ENCODE data around the gene PYHIN1. TPM values are rescaled to one million over a fixed set of nuclear protein-coding genes. Genes with fewer than 3 reads are reported as not detected.
A peak's percentile ranks its signal among the peaks of the same experiment; 100 is the strongest.

PYHIN1 gene
- polyA plus RNA-seq (2013) = 0.36 TPM

GRCh38 chr1:158931055-158931737 lies at the start of gene PYHIN1:
Gene PYHIN1, plus strand, starts transcription at chr1:158931552. Its CDS starts 5,359 bp downstream, at chr1:158936911.
- Histone ChIP-seq H3K27me3 (replicated peaks in 2 of 5; ENCODE audit: control insufficient read depth in 4 of 5, insufficient read depth in 5 of 5, low read length in 4 of 5) (no peaks in the 10 kb centered on the region), H3K9me3 (ENCODE audit: control extremely low read depth in 1 of 5, control insufficient read depth in 4 of 5, insufficient read depth in 2 of 5, low read depth in 1 of 5, low read length in 4 of 5) (peaks cover 0 to 5% (median 0%) of the 10 kb centered on the region in 5 experiments), H3K36me3 (ENCODE audit: control insufficient read depth in 4 of 4, insufficient read depth in 4 of 4, low read length in 3 of 4) (no peaks in the 10 kb centered on the region), H3K4me1 (ENCODE audit: control extremely low read depth in 1 of 4, control insufficient read depth in 4 of 4, insufficient read depth in 4 of 4, low read length in 3 of 4) (peaks cover 0 to 1% (median 0%) of the 10 kb centered on the region in 4 experiments), H3K27ac (ENCODE audit: insufficient read depth in 1 of 2, low read depth in 1 of 2, low read length in 2 of 2, poor library complexity in 1 of 2, severe bottlenecking in 2 of 2) (no peak within 1 kb of the TSS), H3K4me3 (ENCODE audit: control insufficient read depth in 1 of 7, extremely low read depth in 1 of 7, insufficient read depth in 4 of 7, low read depth in 2 of 7, low read length in 6 of 7) (no peak within 1 kb of the TSS)
- WGBS (ENCODE audit: insufficient coverage) = 50% methylated on average over 2 of the region's 3 CpGs
- CTCF ChIA-PET = no interaction called here
- DNase-seq = peak in 1 of 3 donors; percentile 8
- POLR2A ChIA-PET = no interaction called here

GRCh38 chr1:158893654-158894053 lies 37.7 kb upstream of the PYHIN1 start:
- no peaks in the 10 kb centered on the region for H3K36me3 ChIP-seq (ENCODE audit: control insufficient read depth in 4 of 4, insufficient read depth in 4 of 4, low read length in 3 of 4)
- no peak overlapping the region for H3K4me3 ChIP-seq (ENCODE audit: control insufficient read depth in 1 of 7, extremely low read depth in 1 of 7, insufficient read depth in 4 of 7, low read depth in 2 of 7, low read length in 6 of 7)
- ChIA-PET POLR2A (no interaction called here), CTCF (no interaction called here)
- DNase-seq = no peak
- H3K27ac ChIP-seq (ENCODE audit: insufficient read depth in 1 of 2, low read depth in 1 of 2, low read length in 2 of 2, poor library complexity in 1 of 2, severe bottlenecking in 2 of 2) = no peak overlapping the region
- no peaks in the 10 kb centered on the region for H3K27me3 ChIP-seq (replicated peaks in 2 of 5; ENCODE audit: control insufficient read depth in 4 of 5, insufficient read depth in 5 of 5, low read length in 4 of 5)
- peaks cover 0 to 2% (median 0%) of the 10 kb centered on the region in 5 experiments for H3K9me3 ChIP-seq (ENCODE audit: control extremely low read depth in 1 of 5, control insufficient read depth in 4 of 5, insufficient read depth in 2 of 5, low read depth in 1 of 5, low read length in 4 of 5)
- no peaks in the 10 kb centered on the region for H3K4me1 ChIP-seq (ENCODE audit: control extremely low read depth in 1 of 4, control insufficient read depth in 4 of 4, insufficient read depth in 4 of 4, low read length in 3 of 4)

- no CpG with 5 or more reads among the region's 2 CpGs for whole genome bisulfite sequencing (ENCODE audit: insufficient coverage)
These were observed 32.6 kb upstream of the PYHIN1 start for GRCh38 chr1:158898722-158899121.

GRCh38 chr1:158901623-158902022 lies 29.7 kb upstream of the PYHIN1 start:
- no peak overlapping the region for H3K27ac ChIP-seq (ENCODE audit: insufficient read depth in 1 of 2, low read depth in 1 of 2, low read length in 2 of 2, poor library complexity in 1 of 2, severe bottlenecking in 2 of 2)
- no peaks in the 10 kb centered on the region for H3K9me3 ChIP-seq (ENCODE audit: control extremely low read depth in 1 of 5, control insufficient read depth in 4 of 5, insufficient read depth in 2 of 5, low read depth in 1 of 5, low read length in 4 of 5)
- H3K4me3 ChIP-seq (ENCODE audit: control insufficient read depth in 1 of 7, extremely low read depth in 1 of 7, insufficient read depth in 4 of 7, low read depth in 2 of 7, low read length in 6 of 7) = no peak overlapping the region
- no peak for DNase-seq
- no peaks in the 10 kb centered on the region for H3K27me3 ChIP-seq (replicated peaks in 2 of 5; ENCODE audit: control insufficient read depth in 4 of 5, insufficient read depth in 5 of 5, low read length in 4 of 5)
- ChIA-PET POLR2A (no interaction called here), CTCF (no interaction called here)
- no peaks in the 10 kb centered on the region for H3K36me3 ChIP-seq (ENCODE audit: control insufficient read depth in 4 of 4, insufficient read depth in 4 of 4, low read length in 3 of 4)
- H3K4me1 ChIP-seq (ENCODE audit: control extremely low read depth in 1 of 4, control insufficient read depth in 4 of 4, insufficient read depth in 4 of 4, low read length in 3 of 4) = no peaks in the 10 kb centered on the region
- 100% methylated on average over 2 of the region's 3 CpGs for WGBS (ENCODE audit: insufficient coverage)

More at GRCh38 chr1:158898722-158899121, 32.6 kb upstream of the PYHIN1 start:
- H3K36me3 ChIP-seq (ENCODE audit: control insufficient read depth in 4 of 4, insufficient read depth in 4 of 4, low read length in 3 of 4) = no peaks in the 10 kb centered on the region
- no peak for DNase-seq
- no peaks in the 10 kb centered on the region for H3K27me3 ChIP-seq (replicated peaks in 2 of 5; ENCODE audit: control insufficient read depth in 4 of 5, insufficient read depth in 5 of 5, low read length in 4 of 5)
- H3K4me3 ChIP-seq (ENCODE audit: control insufficient read depth in 1 of 7, extremely low read depth in 1 of 7, insufficient read depth in 4 of 7, low read depth in 2 of 7, low read length in 6 of 7) = no peak overlapping the region
- CTCF ChIA-PET = no interaction called here
- POLR2A ChIA-PET = no interaction called here
- H3K4me1 ChIP-seq (ENCODE audit: control extremely low read depth in 1 of 4, control insufficient read depth in 4 of 4, insufficient read depth in 4 of 4, low read length in 3 of 4) = no peaks in the 10 kb centered on the region
- H3K27ac ChIP-seq (ENCODE audit: insufficient read depth in 1 of 2, low read depth in 1 of 2, low read length in 2 of 2, poor library complexity in 1 of 2, severe bottlenecking in 2 of 2) = no peak overlapping the region
- H3K9me3 ChIP-seq (ENCODE audit: control extremely low read depth in 1 of 5, control insufficient read depth in 4 of 5, insufficient read depth in 2 of 5, low read depth in 1 of 5, low read length in 4 of 5) = peaks cover 0 to 1% (median 0%) of the 10 kb centered on the region in 5 experiments

- WGBS (ENCODE audit: insufficient coverage) = 80% methylated on average over 1 of the region's 1 CpG
- Histone ChIP-seq H3K4me3 (ENCODE audit: control insufficient read depth in 1 of 7, extremely low read depth in 1 of 7, insufficient read depth in 4 of 7, low read depth in 2 of 7, low read length in 6 of 7) (no peak overlapping the region), H3K9me3 (ENCODE audit: control extremely low read depth in 1 of 5, control insufficient read depth in 4 of 5, insufficient read depth in 2 of 5, low read depth in 1 of 5, low read length in 4 of 5) (peaks cover 5 to 22% (median 7%) of the 10 kb centered on the region in 5 experiments), H3K27me3 (replicated peaks in 2 of 5; ENCODE audit: control insufficient read depth in 4 of 5, insufficient read depth in 5 of 5, low read length in 4 of 5) (no peaks in the 10 kb centered on the region), H3K4me1 (ENCODE audit: control extremely low read depth in 1 of 4, control insufficient read depth in 4 of 4, insufficient read depth in 4 of 4, low read length in 3 of 4) (no peaks in the 10 kb centered on the region), H3K27ac (ENCODE audit: insufficient read depth in 1 of 2, low read depth in 1 of 2, low read length in 2 of 2, poor library complexity in 1 of 2, severe bottlenecking in 2 of 2) (no peak overlapping the region), H3K36me3 (ENCODE audit: control insufficient read depth in 4 of 4, insufficient read depth in 4 of 4, low read length in 3 of 4) (no peaks in the 10 kb centered on the region)
- DNase-seq = no peak
- POLR2A ChIA-PET = no interaction called here
- CTCF ChIA-PET = no interaction called here
These were observed 15.3 kb upstream of the PYHIN1 start for GRCh38 chr1:158916085-158916484.

GRCh38 chr1:158924677-158925076 lies 6.7 kb upstream of the PYHIN1 start:
- peaks cover 2 to 16% (median 6%) of the 10 kb centered on the region in 5 experiments for H3K9me3 ChIP-seq (ENCODE audit: control extremely low read depth in 1 of 5, control insufficient read depth in 4 of 5, insufficient read depth in 2 of 5, low read depth in 1 of 5, low read length in 4 of 5)
- no peaks in the 10 kb centered on the region for H3K4me1 ChIP-seq (ENCODE audit: control extremely low read depth in 1 of 4, control insufficient read depth in 4 of 4, insufficient read depth in 4 of 4, low read length in 3 of 4)
- POLR2A ChIA-PET = no interaction called here
- no peaks in the 10 kb centered on the region for H3K36me3 ChIP-seq (ENCODE audit: control insufficient read depth in 4 of 4, insufficient read depth in 4 of 4, low read length in 3 of 4)
- no peaks in the 10 kb centered on the region for H3K27me3 ChIP-seq (replicated peaks in 2 of 5; ENCODE audit: control insufficient read depth in 4 of 5, insufficient read depth in 5 of 5, low read length in 4 of 5)
- no peak for DNase-seq
- H3K4me3 ChIP-seq (ENCODE audit: control insufficient read depth in 1 of 7, extremely low read depth in 1 of 7, insufficient read depth in 4 of 7, low read depth in 2 of 7, low read length in 6 of 7) = no peak overlapping the region
- no CpG with 5 or more reads among the region's 2 CpGs for WGBS (ENCODE audit: insufficient coverage)
- H3K27ac ChIP-seq (ENCODE audit: insufficient read depth in 1 of 2, low read depth in 1 of 2, low read length in 2 of 2, poor library complexity in 1 of 2, severe bottlenecking in 2 of 2) = no peak overlapping the region
- CTCF ChIA-PET = no interaction called here

- Histone ChIP-seq H3K4me3 (ENCODE audit: control insufficient read depth in 1 of 7, extremely low read depth in 1 of 7, insufficient read depth in 4 of 7, low read depth in 2 of 7, low read length in 6 of 7) (no peak overlapping the region), H3K27ac (ENCODE audit: insufficient read depth in 1 of 2, low read depth in 1 of 2, low read length in 2 of 2, poor library complexity in 1 of 2, severe bottlenecking in 2 of 2) (no peak overlapping the region), H3K4me1 (ENCODE audit: control extremely low read depth in 1 of 4, control insufficient read depth in 4 of 4, insufficient read depth in 4 of 4, low read length in 3 of 4) (peaks cover 0 to 1% (median 0%) of the 10 kb centered on the region in 4 experiments), H3K36me3 (ENCODE audit: control insufficient read depth in 4 of 4, insufficient read depth in 4 of 4, low read length in 3 of 4) (no peaks in the 10 kb centered on the region), H3K27me3 (replicated peaks in 2 of 5; ENCODE audit: control insufficient read depth in 4 of 5, insufficient read depth in 5 of 5, low read length in 4 of 5) (no peaks in the 10 kb centered on the region), H3K9me3 (ENCODE audit: control extremely low read depth in 1 of 5, control insufficient read depth in 4 of 5, insufficient read depth in 2 of 5, low read depth in 1 of 5, low read length in 4 of 5) (peaks cover 0 to 5% (median 0%) of the 10 kb centered on the region in 5 experiments)
- ChIA-PET CTCF (no interaction called here), POLR2A (no interaction called here)
- WGBS (ENCODE audit: insufficient coverage) = 72% methylated on average over 5 of the region's 5 CpGs
- DNase-seq = no peak
These were observed 848 bp upstream of the PYHIN1 start for GRCh38 chr1:158930504-158930903.
